ENCODE results near the gene POMT2.
"Not testable (repeated sequence)": the region's sequence is repeated elsewhere in the genome, so short reads cannot be mapped to it uniquely, and the experiment has no call there.

- not testable (repeated sequence) for TF ChIP-seq CTCF, POLR2A (IDR thresholded peaks at IDR 0.05)
These were observed 39.8 kb downstream of the POMT2 start for GRCh38 chr14:77280921-77281320.

Measured in heart left ventricle (tissue), 13 donors.